Natural killer cell (primary cell): ENCODE results near the gene RSU1. TPM values are rescaled to one million over a fixed set of nuclear protein-coding genes. Genes with fewer than 3 reads are reported as not detected.

Source experiments
- ATAC-seq, 3 donors: fragments of 150-1000 bp in 2 of 3; fragments of 200-7000 bp in 1 of 3; cut with Tn5 transposase; 1 replicate in 1 of 3; 2 replicates in 2 of 3; pipeline ENCODE4 v1.10.0; 2021; ENCODE audit warnings: mild to moderate bottlenecking in 2 of 3, moderate library complexity in 2 of 3
- DNase-seq, 2 donors: peaks; one replicate each; pipeline versions ENCODE4 v3.0.0 to v3.0.0-alpha.2; 2013 to 2021; ENCODE audit warnings: mixed read lengths in 1 of 2
- H3K27ac ChIP-seq: one replicate; pipeline ENCODE4 v1.5.1; 2013; ENCODE audit warnings: mild to moderate bottlenecking, low read length
- H3K27me3 ChIP-seq: one replicate; pipeline ENCODE4 v1.6.1; 2013; ENCODE audit warnings: low read length; ENCODE audit not compliant: control insufficient read depth, insufficient read depth
- H3K36me3 ChIP-seq: one replicate; pipeline ENCODE4 v1.6.1; 2013; ENCODE audit warnings: low read length; ENCODE audit not compliant: control insufficient read depth, insufficient read depth
- H3K4me1 ChIP-seq: one replicate; pipeline ENCODE4 v1.6.1; 2013; ENCODE audit warnings: low read length; ENCODE audit not compliant: control insufficient read depth, insufficient read depth
- H3K4me3 ChIP-seq: one replicate; pipeline ENCODE4 v1.5.1; 2013; ENCODE audit warnings: low read length
- H3K9me3 ChIP-seq: one replicate; pipeline ENCODE4 v1.6.1; 2013; ENCODE audit warnings: low read length; ENCODE audit not compliant: control insufficient read depth, insufficient read depth
- H3K27ac Mint-ChIP-seq, 2 donors: one replicate each; pipeline ENCODE4 v1.8.0; 2022; ENCODE audit warnings: mild to moderate bottlenecking in 2 of 2, mixed read lengths in 2 of 2, moderate library complexity in 1 of 2
- H3K27me3 Mint-ChIP-seq, 2 donors: one replicate each; pipeline ENCODE4 v1.8.0; 2022; ENCODE audit warnings: low read depth in 2 of 2, mixed read lengths in 2 of 2
- H3K36me3 Mint-ChIP-seq: one replicate; pipeline ENCODE4 v1.8.0; 2022; ENCODE audit warnings: mixed read lengths
- H3K4me1 Mint-ChIP-seq, 2 donors: one replicate each; pipeline ENCODE4 v1.8.0; 2022; ENCODE audit warnings: mixed read lengths in 2 of 2
- H3K4me3 Mint-ChIP-seq: one replicate; pipeline ENCODE4 v1.8.0; 2022; ENCODE audit warnings: mild to moderate bottlenecking, moderate library complexity, mixed read lengths
- H3K9me3 Mint-ChIP-seq, 2 donors: one replicate each; pipeline ENCODE4 v1.8.0; 2022; ENCODE audit warnings: mixed read lengths in 2 of 2
- CTCF ChIP-seq: fragments of 200-600 bp; IDR thresholded peaks from one replicate; pipeline ENCODE4 v1.8.0; 2022; ENCODE audit warnings: antibody characterized with exemption
- WGBS: methylation state at CpG from one replicate; pipeline ENCODE4 v1.1.7; 2013; ENCODE audit warnings: missing lambda C conversion rate; ENCODE audit not compliant: insufficient coverage; 5-methylcytosine and 5-hydroxymethylcytosine counted together
- intact Hi-C: fragments of 100-400 bp; cut with micrococcal nuclease; formaldehyde crosslinking; loops from one replicate; pipeline ENCODE4 v1.14.2; 2022
- total RNA-seq, 4 donors: library from RNA; stranded (reverse); fragments of 120-200 nt in 1 of 4; gene quantifications; one replicate each; pipeline versions ENCODE4 v1.2.3 to v1.2.4, GENCODE V29; 2013 to 2022

Gene RSU1
- total RNA-seq, 3 donors from 2014 or later (not counting 1 experiment from before 2014, with no cell fraction given), result 75.0 to 85.3 (median 80.0) TPM

- Histone ChIP-seq H3K27me3 (no peaks in the 10 kb centered on the region), H3K27ac (no peak overlapping the region), H3K4me3 (no peak overlapping the region), H3K36me3 (no peaks in the 10 kb centered on the region), H3K4me1 (no peaks in the 10 kb centered on the region), H3K9me3 (no peaks in the 10 kb centered on the region)
- ATAC-seq, result no peak
- WGBS, result 98% methylated on average over 6 of the region's 8 CpGs
- no peak for DNase-seq
- Mint-ChIP-seq H3K9me3 (no peaks in the 10 kb centered on the region), H3K4me3 (no peak overlapping the region), H3K36me3 (no peaks in the 10 kb centered on the region), H3K4me1 (peaks cover 0 to 9% of the 10 kb centered on the region in 2 donors), H3K27me3 (no peaks in the 10 kb centered on the region), H3K27ac (no peak overlapping the region)
- intact Hi-C loops, result no loop called here
- TF ChIP-seq CTCF, result no peak
These were observed 208.0 kb downstream of the RSU1 start for GRCh38 chr10:16609211-16609610.

- no peak overlapping the region for H3K4me3 Mint-ChIP-seq
- no peaks in the 10 kb centered on the region for H3K36me3 Mint-ChIP-seq
- peaks cover 0 to 14% of the 10 kb centered on the region in 2 donors for H3K4me1 Mint-ChIP-seq
- H3K4me3 ChIP-seq, result no peak overlapping the region
- DNase-seq (no peak), ATAC-seq (no peak)
- TF ChIP-seq CTCF, result no peak
- no peaks in the 10 kb centered on the region for H3K9me3 Mint-ChIP-seq
- intact Hi-C loops, result no loop called here
- H3K27ac ChIP-seq, result no peak overlapping the region
- H3K36me3 ChIP-seq, result no peaks in the 10 kb centered on the region
- H3K9me3 ChIP-seq, result no peaks in the 10 kb centered on the region
- no peak overlapping the region for H3K27ac Mint-ChIP-seq
- WGBS, result 95% methylated on average over 8 of the region's 8 CpGs
- H3K27me3 ChIP-seq, result no peaks in the 10 kb centered on the region
- no peaks in the 10 kb centered on the region for H3K4me1 ChIP-seq
- no peaks in the 10 kb centered on the region for H3K27me3 Mint-ChIP-seq
These were observed 210.3 kb downstream of the RSU1 start for GRCh38 chr10:16606923-16607322.

DNA sequence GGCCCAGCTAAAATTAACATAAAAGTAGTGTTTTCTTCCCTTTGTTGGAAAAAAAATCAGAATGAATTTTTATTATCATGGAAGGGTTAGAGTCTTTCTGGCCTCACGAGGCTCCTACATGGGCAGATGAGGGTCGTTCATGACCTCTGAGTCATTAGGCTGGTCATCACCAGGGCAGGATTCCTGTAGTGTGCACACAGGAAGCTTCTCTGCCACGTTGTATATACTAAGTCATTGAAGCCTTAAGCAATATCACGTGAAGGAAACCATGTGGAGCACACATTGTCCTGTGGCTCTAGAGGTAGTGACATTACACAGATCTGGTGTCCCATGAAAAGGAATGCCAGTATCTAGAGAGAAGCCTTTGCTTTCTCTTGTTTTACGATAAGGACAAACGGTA, 210.8 kb downstream of the RSU1 start:
- intact Hi-C loops, result no loop called here
- H3K27me3 ChIP-seq, result no peaks in the 10 kb centered on the region
- WGBS, result 97% methylated on average over 6 of the region's 6 CpGs
- ATAC-seq, result no peak
- Mint-ChIP-seq H3K4me3 (no peak overlapping the region), H3K27me3 (no peaks in the 10 kb centered on the region), H3K27ac (no peak overlapping the region), H3K4me1 (peaks cover 0 to 14% of the 10 kb centered on the region in 2 donors), H3K36me3 (no peaks in the 10 kb centered on the region), H3K9me3 (no peaks in the 10 kb centered on the region)
- H3K36me3 ChIP-seq, result no peaks in the 10 kb centered on the region
- H3K9me3 ChIP-seq, result no peaks in the 10 kb centered on the region
- no peak overlapping the region for H3K4me3 ChIP-seq
- DNase-seq, result no peak
- no peak overlapping the region for H3K27ac ChIP-seq
- no peaks in the 10 kb centered on the region for H3K4me1 ChIP-seq
- TF ChIP-seq CTCF, result no peak

GRCh38 chr10:16603308-16603707, 213.9 kb downstream of the RSU1 start:
- Histone ChIP-seq H3K4me1 (no peaks in the 10 kb centered on the region), H3K9me3 (no peaks in the 10 kb centered on the region), H3K27me3 (no peaks in the 10 kb centered on the region), H3K4me3 (no peak overlapping the region), H3K36me3 (no peaks in the 10 kb centered on the region), H3K27ac (no peak overlapping the region)
- TF ChIP-seq CTCF, result no peak
- H3K4me1 Mint-ChIP-seq, result peaks cover 0 to 14% of the 10 kb centered on the region in 2 donors
- H3K36me3 Mint-ChIP-seq, result no peaks in the 10 kb centered on the region
- H3K9me3 Mint-ChIP-seq, result no peaks in the 10 kb centered on the region
- WGBS, result 100% methylated on average over 1 of the region's 2 CpGs
- no peak overlapping the region for H3K4me3 Mint-ChIP-seq
- H3K27ac Mint-ChIP-seq, result no peak overlapping the region
- H3K27me3 Mint-ChIP-seq, result no peaks in the 10 kb centered on the region
- DNase-seq (no peak), ATAC-seq (no peak)
- intact Hi-C loops, result no loop called here
